ENCODE results near the gene WDTC1. TPM values are rescaled to one million over a fixed set of nuclear protein-coding genes. Genes with fewer than 3 reads are reported as not detected.

Gene WDTC1
- total and polyA plus RNA-seq, 9 of the 15 experiments (the other 6 are each of a cell fraction or from before 2014, with no cell fraction given): 0.18 to 32.3 (median 8.8) TPM

GRCh38 chr1:27348861-27349783 is 114.7 kb downstream of the WDTC1 start (continued):
- TF ChIP-seq VEZF1 (CRISPR knock-in tag; IDR thresholded peaks at IDR 0.05) (peak; percentile 53; the same call in 1 of the 2 replicates), YY1 (IDR thresholded peaks at IDR 0.05; ENCODE audit: borderline replicate concordance in 1 of 3, control insufficient read depth in 1 of 3, extremely low read depth in 1 of 3, insufficient read depth in 3 of 3, insufficient read length in 1 of 3, insufficient replicate concordance in 2 of 3, low read depth in 1 of 3, low read length in 2 of 3) (peak in 1 of 3 experiments; percentile 23), ZNF589 (CRISPR knock-in tag; IDR thresholded peaks at IDR 0.05; ENCODE audit: low read depth) (no peak), IRF1 (CRISPR knock-in tag; IDR thresholded peaks at IDR 0.05; ENCODE audit: borderline replicate concordance) (no peak), L3MBTL2 (IDR thresholded peaks at IDR 0.05) (peak; percentile 29; the same call in 1 of the 2 replicates), TGIF2 (CRISPR knock-in tag; IDR thresholded peaks at IDR 0.05) (0 out of 2 replicates have a peak, but pooled peaks have one; percentile 45), RAD21 (CRISPR knock-in tag; conservative IDR thresholded peaks at IDR 0.05 in 1 of 2, IDR thresholded peaks at IDR 0.05 in 1 of 2) (0 out of 4 replicates have a peak, but pooled peaks of 1 of the 2 experiments have one; percentile 6), NR3C1 (CRISPR knock-in tag; IDR thresholded peaks at IDR 0.05) (peak; percentile 39; the same call in 1 of the 2 replicates), RBBP5 (IDR thresholded peaks at IDR 0.05; ENCODE audit: borderline replicate concordance, insufficient read depth, low read length, poor library complexity, severe bottlenecking) (peak; percentile 32), HNRNPL (IDR thresholded peaks at IDR 0.05; ENCODE audit: low read depth, low read length) (peak; percentile 60; the same call in 1 of the 2 replicates), NR4A1 (CRISPR knock-in tag; IDR thresholded peaks at IDR 0.05) (no peak), NR4A1 (tag; IDR thresholded peaks at IDR 0.05) (no peak), FIP1L1 (IDR thresholded peaks at IDR 0.05; ENCODE audit: low read depth, low read length, poor library complexity, severe bottlenecking) (peak; percentile 41), NR2C2 (CRISPR knock-in tag; IDR thresholded peaks at IDR 0.05) (peak; percentile 98), NR2C2 (tag; IDR thresholded peaks at IDR 0.05) (peak; percentile 98)

Measured in K562 (cell line).